ENCODE data around the gene ZNHIT3.

ZNHIT3 gene

DNA sequence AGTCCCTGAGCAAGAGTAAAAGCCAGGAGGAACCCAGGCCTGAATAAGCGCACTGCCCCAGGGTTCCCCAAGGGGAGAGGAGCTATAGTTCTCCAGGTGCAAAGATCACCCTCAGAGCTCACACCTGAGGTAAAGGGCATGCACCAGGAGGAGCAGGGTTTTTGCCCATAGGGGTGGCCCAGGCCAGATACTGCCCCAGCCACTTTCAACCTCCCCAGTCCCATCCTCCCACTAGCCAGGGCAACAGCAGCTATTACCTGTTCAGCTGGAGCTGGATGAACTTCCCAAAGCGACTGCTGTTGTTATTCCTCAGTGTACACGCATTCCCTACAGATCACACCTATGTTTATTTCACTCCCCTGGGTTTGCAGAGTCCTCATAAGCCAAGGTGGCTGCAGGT is 28.4 kb downstream of the ZNHIT3 start:
- DNase-seq, result no peak

DNA sequence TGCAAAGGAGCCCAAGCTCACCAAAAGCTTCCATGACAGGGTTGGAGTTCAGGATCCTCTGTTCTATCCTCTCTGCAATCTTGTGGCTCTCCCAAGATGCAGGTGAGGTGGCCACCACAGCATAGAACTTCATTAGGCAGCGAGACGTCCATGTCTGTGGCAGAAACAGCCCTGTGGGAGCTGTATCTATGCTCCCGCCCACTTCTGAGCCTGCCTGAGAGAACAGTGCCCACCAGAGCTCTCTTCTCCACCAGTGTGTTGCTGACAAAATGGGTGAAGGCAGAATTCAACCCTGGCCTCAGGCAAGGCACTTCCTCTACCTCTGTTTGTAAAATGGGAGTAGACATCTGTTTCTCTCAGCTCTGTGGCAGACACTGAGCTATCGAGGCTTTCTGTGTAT is 29.4 kb downstream of the ZNHIT3 start:
- DNase-seq, result no peak

DNA sequence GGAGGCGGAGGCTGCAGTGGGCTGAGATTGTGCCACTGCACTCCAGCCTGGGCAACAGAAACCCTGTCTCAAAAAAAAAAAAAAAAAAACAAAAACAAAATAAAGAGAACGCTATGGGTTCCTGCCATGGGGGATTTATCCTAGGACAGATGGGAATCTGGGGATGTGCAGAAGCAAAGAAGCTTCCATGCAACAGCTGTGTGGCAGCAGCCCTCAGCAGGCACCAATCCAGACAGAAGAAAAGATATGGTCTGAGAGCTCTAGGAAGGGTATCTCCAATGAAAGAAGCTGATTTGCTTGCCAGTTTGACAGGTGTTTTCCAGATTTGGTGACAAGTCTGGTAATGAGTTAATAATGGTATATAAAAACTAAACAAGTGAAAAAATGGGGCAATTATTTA is 36.6 kb downstream of the ZNHIT3 start:
- no peak for DNase-seq

DNA sequence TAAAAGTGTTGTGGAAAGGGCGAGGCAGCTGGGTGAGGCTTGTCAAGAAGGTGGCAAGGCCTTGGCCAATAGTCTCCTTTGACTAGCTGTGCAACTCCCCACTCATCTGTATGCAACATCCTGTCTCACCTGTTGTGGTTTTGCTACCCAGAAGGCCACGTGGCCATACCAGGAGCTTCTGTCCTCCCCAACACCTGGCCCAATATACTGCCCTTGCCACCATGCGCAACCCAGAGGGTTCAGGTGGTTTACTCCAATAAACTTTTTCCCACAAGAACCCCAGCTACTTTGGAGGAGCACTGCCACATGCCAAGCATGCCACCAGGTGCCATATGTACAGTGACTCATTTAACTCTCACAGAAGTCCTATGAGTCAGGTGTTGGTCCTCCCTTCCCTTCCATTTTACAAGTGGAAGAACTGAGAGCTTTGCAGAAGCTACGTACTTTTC is 38.0 kb downstream of the ZNHIT3 start:
- DNase-seq, result no peak

DNA sequence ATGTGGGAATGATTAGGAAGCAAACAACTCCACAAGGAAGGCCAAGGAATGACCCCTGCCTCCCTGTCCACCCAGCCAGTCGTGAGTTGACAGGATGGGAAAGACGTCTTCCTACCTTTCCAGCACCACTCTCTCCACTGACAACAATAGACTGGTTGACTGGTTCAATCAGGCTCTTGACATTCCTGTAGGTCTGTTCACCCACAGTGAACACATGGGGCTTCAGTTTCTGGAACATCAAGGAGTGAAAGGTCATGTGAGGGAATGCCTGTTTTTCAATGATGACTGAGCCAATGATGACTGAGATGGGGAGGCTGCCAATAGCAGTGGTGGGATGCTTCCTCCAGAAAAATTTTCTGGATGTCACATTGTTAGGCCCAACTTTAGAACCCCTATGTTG is 38.6 kb downstream of the ZNHIT3 start:
- no peak for DNase-seq

DNA sequence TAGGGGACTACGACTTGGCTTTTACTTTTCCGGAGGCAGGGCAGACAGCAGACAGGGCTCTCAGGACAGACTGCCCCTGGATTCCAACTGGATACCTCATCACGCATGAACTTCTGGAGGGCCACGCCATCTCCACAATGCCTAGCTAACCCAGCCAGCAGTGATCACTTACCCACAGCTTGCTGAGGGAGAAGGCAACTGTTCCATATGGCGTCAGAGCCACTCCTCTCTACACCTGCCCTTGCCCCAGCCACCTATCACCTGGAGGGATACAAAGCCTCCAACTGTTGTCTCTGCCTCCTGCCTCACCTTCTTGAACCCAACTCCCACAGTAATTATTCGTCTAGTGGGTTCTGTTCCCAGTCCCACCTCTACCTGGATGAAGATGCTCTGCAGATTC is 39.4 kb downstream of the ZNHIT3 start:
- no peak for DNase-seq

GRCh38 chr17:36527621-36528250 is 41.3 kb downstream of the ZNHIT3 start:
- DNase-seq, result no peak

DNA sequence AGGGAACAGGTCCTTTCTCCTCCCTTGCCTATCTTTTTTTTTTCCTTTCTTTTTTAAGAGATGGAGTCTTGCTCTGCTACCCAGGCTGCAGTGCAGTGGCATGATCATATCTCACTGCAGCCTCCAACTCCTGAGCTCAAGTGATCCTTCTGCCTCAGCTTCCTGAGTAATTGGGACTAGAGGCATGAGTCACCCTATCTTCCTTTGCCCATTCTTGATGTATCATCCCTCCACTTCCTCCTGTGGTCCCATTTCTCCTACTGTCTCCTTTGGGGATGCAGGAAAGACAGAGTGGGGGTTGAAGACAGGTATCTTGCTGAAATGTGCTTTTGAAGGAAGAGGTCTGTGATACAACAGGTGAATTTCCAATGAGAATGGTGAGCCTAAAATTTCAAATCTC is 42.6 kb downstream of the ZNHIT3 start:
- DNase-seq, result peak; percentile 40 to 41

- no peak for DNase-seq
Observed at GRCh38 chr17:36532435-36532975, 46.0 kb downstream of the ZNHIT3 start.

GRCh38 chr17:36533935-36534839 is 47.7 kb downstream of the ZNHIT3 start:
- peak; percentile 41 to 53 for DNase-seq

DNA sequence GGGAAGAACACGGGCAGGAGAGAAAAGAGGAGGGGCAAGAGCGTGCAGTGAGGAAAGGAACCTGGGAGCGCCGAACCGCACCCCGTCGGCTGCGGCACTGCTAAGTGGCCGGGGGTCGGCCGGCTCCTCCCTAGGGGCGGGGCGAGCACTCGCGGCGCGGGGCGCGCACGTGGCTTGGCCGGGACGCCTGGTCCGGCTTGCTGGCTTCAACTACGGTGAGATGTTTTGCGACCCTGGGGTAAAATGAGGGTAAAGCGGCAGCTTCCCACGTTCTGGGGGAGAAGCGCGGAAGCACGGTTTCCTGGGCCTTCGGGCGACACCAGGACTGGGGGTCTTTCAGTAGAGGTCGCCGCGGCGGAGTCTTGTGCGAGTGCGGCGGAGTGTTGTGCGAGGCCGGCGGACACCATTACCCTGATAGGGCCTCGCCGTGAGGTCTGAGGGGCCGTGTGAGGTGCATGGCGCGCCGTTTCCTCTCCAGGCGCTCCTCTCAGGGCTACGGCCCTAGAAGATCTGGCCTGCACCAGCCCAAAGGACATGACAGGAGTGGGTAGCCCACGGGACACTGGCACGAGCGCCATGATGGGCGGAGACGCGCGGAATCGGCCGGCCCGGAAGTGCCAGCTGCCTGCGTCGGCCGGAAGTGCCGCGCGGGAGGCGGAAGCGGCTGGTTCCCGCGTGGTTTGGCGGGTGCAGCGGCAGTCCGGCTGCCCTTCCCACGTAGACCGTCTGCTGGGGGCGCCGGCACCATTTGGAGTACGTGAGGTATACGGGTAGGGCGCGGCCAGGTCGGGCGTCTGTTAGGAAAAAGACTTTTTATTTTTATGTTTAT is 48.6 kb downstream of the ZNHIT3 start, which contains the start of the genes MYO19 and PIGW:
Gene MYO19, minus strand, starts transcription at position 29 of the 829 bp plus-strand sequence. CDS start 2,330 bp downstream, outside the sequence.
Gene PIGW, plus strand, starts transcription at position 148 of the 829 bp plus-strand sequence. CDS start 2,115 bp downstream, outside the sequence.
- DNase-seq, result peak; percentile 89 to 90

DNA sequence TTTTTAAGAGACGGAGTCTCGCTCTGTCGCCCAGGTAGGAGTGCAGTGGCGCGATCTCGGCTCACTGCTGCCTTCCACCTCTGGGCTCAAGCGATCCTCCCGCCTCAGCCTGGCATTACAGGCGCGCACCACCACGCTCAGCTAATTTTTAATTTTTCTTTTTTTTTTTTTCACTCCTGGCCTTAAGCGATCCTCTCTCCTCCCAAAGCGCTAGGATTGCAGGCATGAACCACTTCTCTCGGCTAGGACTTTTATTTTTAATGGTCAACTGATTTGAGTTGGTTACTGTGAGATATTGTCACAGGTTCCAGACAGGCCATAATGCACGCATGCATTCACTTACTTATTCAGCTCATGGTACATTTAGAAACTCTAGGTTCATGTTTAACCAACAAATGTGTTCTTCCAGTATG is 49.2 kb downstream of the ZNHIT3 start:
- DNase-seq, result no peak

DNA sequence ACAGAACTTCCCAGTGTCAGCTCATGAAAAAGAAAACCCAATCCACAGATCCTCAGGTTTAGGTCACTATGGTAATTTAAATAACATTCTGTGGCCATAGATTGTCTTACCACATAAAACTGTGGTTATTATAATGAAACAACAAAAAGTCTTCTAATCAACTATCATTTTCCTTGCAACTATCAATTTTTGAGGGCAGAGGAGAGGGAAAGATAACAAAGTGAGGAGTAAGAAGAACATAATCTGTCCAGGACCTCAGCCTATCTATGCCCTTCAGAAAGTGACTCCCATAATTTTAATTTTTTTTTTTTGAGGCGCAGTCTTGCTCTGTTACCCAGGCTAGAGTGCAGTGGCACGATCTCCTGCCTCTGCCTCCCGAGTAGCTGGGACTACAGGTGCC is 54.2 kb downstream of the ZNHIT3 start:
- DNase-seq, result no peak

DNA sequence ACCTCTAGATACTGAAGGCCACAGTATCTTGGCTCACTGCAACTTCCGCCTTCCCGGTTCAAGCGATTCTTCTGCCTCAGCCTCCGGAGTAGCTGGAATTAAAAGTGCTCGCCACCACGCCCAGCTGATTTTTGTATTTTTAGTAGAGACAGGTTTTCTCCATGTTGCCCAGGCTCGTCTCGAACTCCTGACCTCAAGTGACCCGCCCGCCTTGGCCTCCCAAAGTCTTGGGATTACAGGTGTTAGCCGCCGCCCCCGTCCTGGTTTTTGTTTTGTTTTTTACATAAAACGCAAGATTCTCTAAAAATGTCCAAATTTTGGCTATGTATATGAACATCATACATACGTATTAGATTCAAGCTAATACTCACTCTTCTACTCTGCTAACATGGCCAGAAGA is 56.3 kb downstream of the ZNHIT3 start:
- DNase-seq, result no peak

DNA sequence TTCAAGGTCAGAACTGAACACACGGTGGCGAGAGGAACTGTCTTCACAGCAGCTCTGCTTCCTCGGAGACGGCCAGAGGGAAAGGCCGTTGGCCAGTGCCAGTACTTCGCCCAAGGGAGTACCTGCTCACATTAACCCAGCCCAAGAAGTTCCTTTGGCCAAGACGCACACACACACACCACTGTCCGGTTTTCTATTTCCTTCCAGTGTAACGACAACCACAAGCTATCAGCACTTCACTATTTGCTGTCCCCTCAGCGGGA is 57.5 kb downstream of the ZNHIT3 start:
- DNase-seq, result peak; percentile 54 to 70

DNA sequence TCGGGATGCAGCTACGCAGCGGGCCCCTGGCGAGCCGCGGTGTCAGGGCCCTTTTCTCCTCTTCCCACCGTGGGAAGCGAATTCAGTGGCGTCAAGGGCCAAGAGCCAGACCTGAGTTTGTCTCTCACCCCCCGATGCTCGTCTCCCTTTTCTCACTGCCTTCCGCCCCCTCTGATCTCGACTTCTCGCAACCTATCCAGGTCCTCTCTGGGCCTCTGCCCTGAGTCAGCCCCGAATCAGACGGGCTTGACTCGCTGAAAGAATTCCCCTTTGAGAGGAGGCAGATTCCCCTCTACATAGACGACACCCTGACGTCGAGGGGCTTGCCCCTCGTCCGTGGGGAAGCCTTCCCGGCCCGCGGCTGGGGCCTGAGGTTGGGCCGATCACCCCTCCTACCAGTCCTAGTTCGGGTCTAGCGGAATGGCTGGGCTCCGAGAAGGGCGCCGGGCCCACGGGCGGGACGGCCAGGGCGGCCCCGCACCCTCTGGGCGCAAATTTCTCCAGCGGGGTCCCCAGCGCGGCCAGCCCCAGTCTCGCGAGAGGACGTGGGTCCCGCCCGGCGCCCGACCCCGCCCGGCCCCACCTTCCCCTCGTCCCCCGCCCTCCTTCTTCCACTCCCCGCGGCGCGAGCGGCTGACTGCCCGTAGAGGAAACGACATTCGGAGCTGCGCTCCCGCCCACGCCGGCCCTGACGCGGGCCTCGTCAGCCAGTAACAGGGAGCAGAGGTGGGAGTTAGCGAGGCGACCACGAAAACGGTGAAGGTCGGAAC is 58.0 kb downstream of the ZNHIT3 start, which contains the start of gene GGNBP2:
Gene GGNBP2, plus strand, starts transcription at position 613 of the 770 bp plus-strand sequence. CDS start 806 bp downstream, outside the sequence.
- peak; percentile 75 to 84 for DNase-seq

DNA sequence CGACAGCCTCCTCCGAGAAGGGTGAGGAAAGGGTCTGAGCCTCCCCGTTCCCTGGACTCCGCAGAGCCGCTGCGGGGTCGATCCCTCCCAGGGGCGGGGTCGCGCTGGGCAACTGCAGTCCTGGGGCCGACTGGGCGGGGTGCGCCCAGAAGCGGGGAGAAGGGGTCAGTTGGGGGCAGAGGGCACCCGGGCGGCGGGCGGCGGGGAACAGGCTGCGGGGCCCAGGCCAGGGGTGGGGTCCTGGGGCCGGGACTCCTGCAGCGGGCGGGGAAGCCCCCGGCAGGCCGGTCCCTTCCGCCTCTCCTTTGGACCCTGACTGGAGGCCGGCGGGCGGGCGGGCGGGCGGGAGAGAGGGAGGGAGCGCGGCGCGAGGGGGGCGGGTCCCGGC is 58.6 kb downstream of the ZNHIT3 start:
- no peak for DNase-seq
